ENCODE measurements around the gene RAD54L. TPM values are rescaled to one million over a fixed set of nuclear protein-coding genes. Genes with fewer than 3 reads are reported as not detected.

RAD54L gene
- total RNA-seq = 1 to 10 TPM in 1 of 2 experiments, under 1 TPM in 1; 0.33 to 1.0 TPM
- 0.44 TPM for polyA plus RNA-seq (2013, experiment 1 of 2)
- 1.0 TPM for polyA plus RNA-seq (2013, experiment 2 of 2)
- 0.10 to 88.4 (median 0.69) reads per million in 172 experiments for total RNA-seq

DNA sequence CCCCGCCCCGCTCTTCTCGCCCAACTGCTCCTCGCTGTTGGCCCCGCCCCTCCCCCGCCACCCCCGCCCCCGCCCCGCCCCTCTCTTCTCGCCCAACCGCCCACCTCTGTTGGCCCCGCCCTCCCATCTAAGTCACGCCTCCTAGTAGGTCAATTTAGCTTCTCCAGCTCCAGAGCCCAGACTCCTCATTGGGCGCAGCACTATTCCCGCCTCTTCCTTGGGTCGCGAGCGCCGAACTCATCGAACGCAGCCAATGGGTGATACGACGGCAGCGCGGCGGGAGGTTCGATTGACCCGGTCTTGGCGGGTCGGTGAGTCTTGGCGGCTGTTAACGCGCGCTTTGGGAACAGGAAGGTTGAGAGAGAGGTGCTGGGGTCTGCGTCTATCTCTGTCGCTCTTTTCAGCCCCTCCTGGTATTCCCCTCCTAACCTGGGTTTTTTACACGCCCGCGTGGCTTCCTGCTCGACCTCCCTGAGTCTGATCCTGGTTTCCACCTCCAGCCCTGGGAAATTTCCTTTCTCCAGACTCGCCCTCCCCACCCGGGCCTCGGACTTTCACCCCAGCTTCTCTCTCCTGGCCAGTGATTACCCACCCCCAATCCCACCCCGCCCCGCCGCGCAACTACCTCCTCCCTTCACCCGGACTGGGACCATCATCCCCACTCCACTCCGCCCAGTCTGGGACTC lies at the start of gene RAD54L:
RAD54L (plus strand) TSS at position 328 of the 686 bp plus-strand sequence. CDS start 643 bp downstream, outside the sequence.
- peak within 1 kb of the TSS; percentile 36 for H3K27ac Mint-ChIP-seq
- DNase-seq = peak; percentile 92 to 99 (median 94)
- Histone ChIP-seq H3K27ac (ENCODE audit: low read depth in 1 of 2, low read length in 2 of 2) (no peak within 1 kb of the TSS), H3K4me3 (ENCODE audit: low read length) (peak within 1 kb of the TSS; percentile 83), H3K36me3 (ENCODE audit: insufficient read depth, low read length) (no peaks in the 10 kb centered on the region), H3K4me1 (ENCODE audit: insufficient read depth, low read length) (peaks cover 21% of the 10 kb centered on the region), H3K9me3 (ENCODE audit: control insufficient read depth in 1 of 2, insufficient read depth in 1 of 2, low read length in 2 of 2) (no peaks in the 10 kb centered on the region), H3K27me3 (ENCODE audit: control insufficient read depth in 1 of 2, insufficient read depth in 2 of 2, low read length in 2 of 2) (no peaks in the 10 kb centered on the region)
- H3K36me3 Mint-ChIP-seq (ENCODE audit: low read depth) = no peaks in the 10 kb centered on the region
- H3K27me3 Mint-ChIP-seq = no peaks in the 10 kb centered on the region
- intact Hi-C loops (cut with DNase I, micrococcal nuclease) = loop anchor here (1.0 to 5.0 kb wide), 6 partner anchors 55 to 663 kb away; partner anchors contain the start of genes LRRC41 (in 2 of the 2), NSUN4 (in 2 of the 2), UQCRH (in 2 of the 2) and EFCAB14 (in 1 of the 2)
- TF ChIP-seq CTCF (IDR thresholded peaks at IDR 0.05) = no peak
- ATAC-seq (ENCODE audit: poor library complexity) = peak; percentile 96
- CTCF ChIA-PET = interaction anchor here (0.9 to 1.4 kb wide), 3 partner anchors 91 to 101 kb away, joined by 3 to 9 read pairs (median 4); partner anchors contain the start of gene NSUN4
- peaks cover 26% of the 10 kb centered on the region for H3K4me1 Mint-ChIP-seq (ENCODE audit: low read depth)
- H3K4me3 Mint-ChIP-seq = peak within 1 kb of the TSS; percentile 89
- POLR2A ChIA-PET = interaction anchor here (0.6 to 3.7 kb wide), 10 partner anchors 27 to 724 kb away, joined by 3 to 42 read pairs (median 3); partner anchors contain the start of genes LRRC41, NSUN4 and UQCRH
- H3K9me3 Mint-ChIP-seq = no peaks in the 10 kb centered on the region

DNA sequence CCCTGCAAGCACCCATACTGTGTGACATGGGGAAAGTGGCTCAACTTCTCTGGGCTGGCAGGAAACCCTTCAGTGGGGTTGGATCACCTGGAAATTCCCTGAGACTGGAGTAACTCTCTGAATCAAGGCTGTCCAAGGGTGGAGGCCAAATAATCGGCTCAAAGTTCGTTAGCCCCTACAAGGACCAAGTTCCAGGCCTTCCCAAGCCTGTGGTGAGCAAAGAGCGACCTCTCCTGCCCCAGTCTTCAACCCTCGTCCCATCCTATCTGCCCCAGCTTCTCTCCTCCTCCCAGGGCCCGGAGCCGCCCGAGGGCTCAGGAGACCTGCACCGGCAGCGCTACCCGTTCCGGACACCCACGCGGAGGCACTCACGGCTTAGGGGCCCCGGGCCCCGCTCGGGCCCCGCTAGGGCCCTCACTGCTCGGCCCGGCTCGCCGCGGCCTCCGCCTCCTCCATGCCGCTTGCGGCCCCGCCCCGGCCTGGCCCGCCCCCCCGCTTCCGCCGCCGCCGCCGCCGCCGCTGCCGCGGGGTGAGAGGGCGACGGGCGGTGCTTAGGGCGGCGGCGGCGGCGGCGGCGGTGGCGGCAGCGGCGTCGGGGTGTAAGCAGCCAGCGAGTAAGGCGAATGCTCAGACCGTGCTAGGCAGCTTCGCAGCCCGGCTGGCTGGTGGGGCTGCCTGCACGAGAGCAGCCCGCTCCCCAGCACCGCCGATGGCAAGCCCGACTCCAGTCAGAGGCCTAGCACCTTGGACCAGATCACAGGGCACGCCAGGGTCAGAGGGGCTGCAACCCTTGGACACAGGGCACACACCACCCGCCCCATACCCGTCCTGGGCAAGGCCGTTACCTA lies 49.4 kb upstream of the RAD54L start, which contains the start of gene POMGNT1:
POMGNT1 (minus strand) TSS at position 471 of the 848 bp plus-strand sequence. CDS start 613 bp downstream, outside the sequence.
- peak within 1 kb of the TSS; percentile 87 for H3K4me3 Mint-ChIP-seq
- H3K4me1 ChIP-seq (ENCODE audit: insufficient read depth, low read length) = peaks cover 34% of the 10 kb centered on the region
- peaks cover 36% of the 10 kb centered on the region for H3K4me1 Mint-ChIP-seq (ENCODE audit: low read depth)
- intact Hi-C loops (cut with DNase I, micrococcal nuclease) = loop anchor here in 1 of 2 experiments (1.0 to 10.0 kb wide), 5 partner anchors 48 to 1843 kb away; partner anchors contain the start of genes ERI3, LRRC41, PIK3R3 and UQCRH
- peak within 1 kb of the TSS; percentile 81 for H3K4me3 ChIP-seq (ENCODE audit: low read length)
- POLR2A ChIA-PET = interaction anchor here (0.6 to 1.9 kb wide), 4 partner anchors 10 to 511 kb away, joined by 3 to 10 read pairs (median 4); no protein-coding TSS in a partner anchor
- ATAC-seq (ENCODE audit: poor library complexity) (peak; percentile 92), DNase-seq (peak; percentile 53 to 90 (median 72))
- H3K36me3 ChIP-seq (ENCODE audit: insufficient read depth, low read length) = peaks cover 25% of the 10 kb centered on the region
- H3K9me3 Mint-ChIP-seq = no peaks in the 10 kb centered on the region
- TF ChIP-seq CTCF (IDR thresholded peaks at IDR 0.05) = no peak
- peak within 1 kb of the TSS in 1 of 2 donors; percentile 37 for H3K27ac ChIP-seq (ENCODE audit: low read depth in 1 of 2, low read length in 2 of 2)
- no peaks in the 10 kb centered on the region for H3K27me3 ChIP-seq (ENCODE audit: control insufficient read depth in 1 of 2, insufficient read depth in 2 of 2, low read length in 2 of 2)
- H3K27me3 Mint-ChIP-seq = no peaks in the 10 kb centered on the region
- no peaks in the 10 kb centered on the region for H3K9me3 ChIP-seq (ENCODE audit: control insufficient read depth in 1 of 2, insufficient read depth in 1 of 2, low read length in 2 of 2)
- CTCF ChIA-PET = interaction anchor here (2.3 kb wide), 1 partner anchor 25 kb away, joined by 12 read pairs; no protein-coding TSS in a partner anchor
- peak within 1 kb of the TSS; percentile 71 for H3K27ac Mint-ChIP-seq
- peaks cover 32% of the 10 kb centered on the region for H3K36me3 Mint-ChIP-seq (ENCODE audit: low read depth)

All from CD4-positive, alpha-beta T cell (primary cell).